Astrocyte of the cerebellum (primary cell): Measurements from ENCODE around the gene BRD4.

Experiments used
- DNase-seq: peaks from one replicate; pipeline ENCODE4 v3.0.0-alpha.2; 2011; ENCODE audit warnings: low read depth
- H3K4me3 ChIP-seq: 2 replicates; pipeline ENCODE4 v1.5.1; 2011; ENCODE audit warnings: mild to moderate bottlenecking, low read depth, low read length, moderate library complexity
- CTCF ChIP-seq: IDR thresholded peaks from 2 replicates; pipeline ENCODE4 v1.5.1; 2012; ENCODE audit warnings: low read length, low read depth, moderate library complexity, mild to moderate bottlenecking; ENCODE audit errors: missing control alignments
- in situ Hi-C: cut with HindIII; loops from 2 replicates; pipeline ENCODE4 v1.10.0; 2017; ENCODE audit warnings: low sequenced_read_pairs

The BRD4 gene

GRCh38 chr19:15299568-15300409 lies 32.5 kb downstream of the BRD4 start:
- H3K4me3 ChIP-seq, result no peak overlapping the region
- no peak for DNase-seq
- in situ Hi-C loops, result loop anchor here (5.0 kb wide), 1 partner anchor 52 kb away; no protein-coding TSS in a partner anchor
- no peak for TF ChIP-seq CTCF

GRCh38 chr19:15298847-15299567 lies 33.3 kb downstream of the BRD4 start:
- TF ChIP-seq CTCF, result no peak
- in situ Hi-C loops, result no loop called here
- DNase-seq, result no peak
- no peak overlapping the region for H3K4me3 ChIP-seq

GRCh38 chr19:15297416-15298224 lies 34.7 kb downstream of the BRD4 start:
- peak; percentile 23 for TF ChIP-seq CTCF
- H3K4me3 ChIP-seq, result no peak overlapping the region
- in situ Hi-C loops, result no loop called here
- DNase-seq, result no peak

- DNase-seq, result no peak
- in situ Hi-C loops, result no loop called here
- H3K4me3 ChIP-seq, result no peak overlapping the region
- TF ChIP-seq CTCF, result no peak
Measured at GRCh38 chr19:15296841-15297415, 35.4 kb downstream of the BRD4 start.

- no peak overlapping the region for H3K4me3 ChIP-seq
- in situ Hi-C loops, result no loop called here
- no peak for DNase-seq
- TF ChIP-seq CTCF, result no peak
Measured at GRCh38 chr19:15296353-15296752, 36.0 kb downstream of the BRD4 start.

GRCh38 chr19:15294561-15294990 lies 37.8 kb downstream of the BRD4 start:
- DNase-seq, result no peak
- no peak overlapping the region for H3K4me3 ChIP-seq
- no peak for TF ChIP-seq CTCF
- in situ Hi-C loops, result no loop called here
